Hepatocyte (in vitro differentiated cells): ENCODE data around the gene PRPSAP2. TPM values are rescaled to one million over a fixed set of nuclear protein-coding genes. Genes with fewer than 3 reads are reported as not detected.

Source experiments
- DNase-seq: peaks from one replicate; pipeline ENCODE4 v3.0.0-alpha.2; 2016; ENCODE audit warnings: low spot score
- H2AFZ ChIP-seq: fragments of 200-600 bp; sonication (generic); 2 replicates; pipeline ENCODE4 v1.6.0; 2016; ENCODE audit warnings: antibody characterized with exemption, mild to moderate bottlenecking
- H3K27ac ChIP-seq: fragments of 200-600 bp; sonication (generic); 2 replicates; pipeline ENCODE4 v1.5.1; 2016; ENCODE audit warnings: mild to moderate bottlenecking
- H3K27me3 ChIP-seq: fragments of 200-600 bp; sonication (generic); 2 replicates; pipeline ENCODE4 v1.6.1; 2016
- H3K36me3 ChIP-seq: fragments of 200-600 bp; sonication (generic); replicated peaks from 2 replicates; pipeline ENCODE4 v1.5.1; 2016; ENCODE audit warnings: low read depth; ENCODE audit not compliant: insufficient read depth
- H3K4me1 ChIP-seq: fragments of 200-600 bp; sonication (generic); 2 replicates; pipeline ENCODE4 v1.5.1; 2016; ENCODE audit warnings: mild to moderate bottlenecking, moderate library complexity; ENCODE audit not compliant: insufficient read depth
- H3K4me2 ChIP-seq: fragments of 200-600 bp; sonication (generic); 2 replicates; pipeline ENCODE4 v1.6.0; 2016
- H3K4me3 ChIP-seq: fragments of 200-600 bp; sonication (generic); 2 replicates; pipeline ENCODE4 v1.5.1; 2016; ENCODE audit warnings: mild to moderate bottlenecking
- H3K79me2 ChIP-seq: fragments of 200-600 bp; sonication (generic); 2 replicates; pipeline ENCODE4 v1.6.0; 2017; ENCODE audit warnings: mild to moderate bottlenecking
- H3K9me2 ChIP-seq: fragments of 200-600 bp; sonication (generic); replicated peaks from 2 replicates; pipeline ENCODE4 v1.6.0; 2017; ENCODE audit warnings: mild to moderate bottlenecking; ENCODE audit not compliant: insufficient read depth
- H3K9me3 ChIP-seq: fragments of 200-600 bp; sonication (generic); 2 replicates; pipeline ENCODE4 v1.5.1; 2016; ENCODE audit warnings: low read depth, mild to moderate bottlenecking
- H4K20me1 ChIP-seq: fragments of 200-600 bp; sonication (generic); 2 replicates; pipeline ENCODE4 v1.6.0; 2016; ENCODE audit warnings: mild to moderate bottlenecking; ENCODE audit not compliant: insufficient read depth, poor library complexity, severe bottlenecking
- EZH2 ChIP-seq: fragments of 200-600 bp; sonication (generic); IDR thresholded peaks from 2 replicates; pipeline ENCODE4 v1.6.1; 2016; ENCODE audit warnings: antibody characterized with exemption, mild to moderate bottlenecking, borderline replicate concordance
- EZH2phosphoT487 ChIP-seq: fragments of 200-600 bp; sonication (generic); IDR thresholded peaks from one replicate; pipeline ENCODE4 v1.6.1; 2018; ENCODE audit warnings: antibody characterized with exemption, mild to moderate bottlenecking, low read depth, moderate library complexity; ENCODE audit not compliant: unreplicated experiment, severe bottlenecking
- WGBS: methylation state at CpG from one replicate; pipeline ENCODE4 v1.1.6; 2016; ENCODE audit warnings: low lambda C conversion rate; ENCODE audit errors: missing lambda C conversion rate; 5-methylcytosine and 5-hydroxymethylcytosine counted together
- polyA plus RNA-seq: library from polyadenylated mRNA; unstranded; fragments of >200 nt; fragmentation: Nextera tagmentation; extraction: Ambion mirVana; gene quantifications from 2 replicates; pipeline ENCODE4 v1.2.1, GENCODE V29; 2016
- total RNA-seq: library from RNA; depleted of rRNA; stranded (reverse); fragments of >200 nt; gene quantifications from 2 replicates; pipeline ENCODE4 v1.2.3, GENCODE V29; 2014
- TF ChIP-seq, protein P1 (sequence below): fragments of 200-600 bp; sonication (generic); IDR thresholded peaks from 2 replicates; pipeline ENCODE4 v1.5.1; 2016; ENCODE audit warnings: antibody characterized with exemption, mild to moderate bottlenecking; ENCODE audit not compliant: poor library complexity

Gene PRPSAP2
- total and polyA plus RNA-seq, 2 experiments from 2014 or later = 25.0 to 55.7 TPM

- no peak for DNase-seq
- H3K79me2 ChIP-seq = no peaks in the 10 kb centered on the region
- H3K36me3 ChIP-seq = no peaks in the 10 kb centered on the region
- 66% methylated on average over 6 of the region's 6 CpGs for WGBS
- H3K9me2 ChIP-seq = no peaks in the 10 kb centered on the region
- H2AFZ ChIP-seq = no peak overlapping the region
- TF ChIP-seq EZH2 (no peak), EZH2phosphoT487 (no peak)
- TF ChIP-seq, protein P1, sequence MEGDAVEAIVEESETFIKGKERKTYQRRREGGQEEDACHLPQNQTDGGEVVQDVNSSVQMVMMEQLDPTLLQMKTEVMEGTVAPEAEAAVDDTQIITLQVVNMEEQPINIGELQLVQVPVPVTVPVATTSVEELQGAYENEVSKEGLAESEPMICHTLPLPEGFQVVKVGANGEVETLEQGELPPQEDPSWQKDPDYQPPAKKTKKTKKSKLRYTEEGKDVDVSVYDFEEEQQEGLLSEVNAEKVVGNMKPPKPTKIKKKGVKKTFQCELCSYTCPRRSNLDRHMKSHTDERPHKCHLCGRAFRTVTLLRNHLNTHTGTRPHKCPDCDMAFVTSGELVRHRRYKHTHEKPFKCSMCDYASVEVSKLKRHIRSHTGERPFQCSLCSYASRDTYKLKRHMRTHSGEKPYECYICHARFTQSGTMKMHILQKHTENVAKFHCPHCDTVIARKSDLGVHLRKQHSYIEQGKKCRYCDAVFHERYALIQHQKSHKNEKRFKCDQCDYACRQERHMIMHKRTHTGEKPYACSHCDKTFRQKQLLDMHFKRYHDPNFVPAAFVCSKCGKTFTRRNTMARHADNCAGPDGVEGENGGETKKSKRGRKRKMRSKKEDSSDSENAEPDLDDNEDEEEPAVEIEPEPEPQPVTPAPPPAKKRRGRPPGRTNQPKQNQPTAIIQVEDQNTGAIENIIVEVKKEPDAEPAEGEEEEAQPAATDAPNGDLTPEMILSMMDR = no peak
- no peak overlapping the region for H3K4me3 ChIP-seq
- H4K20me1 ChIP-seq = no peaks in the 10 kb centered on the region
- H3K4me1 ChIP-seq = peaks cover 12% of the 10 kb centered on the region
- no peak overlapping the region for H3K4me2 ChIP-seq
- H3K9me3 ChIP-seq = no peaks in the 10 kb centered on the region
- H3K27me3 ChIP-seq = no peaks in the 10 kb centered on the region
- H3K27ac ChIP-seq = peak overlapping the region; percentile 60
Measured at GRCh38 chr17:18962494-18962815, 104.5 kb downstream of the PRPSAP2 start.

DNA sequence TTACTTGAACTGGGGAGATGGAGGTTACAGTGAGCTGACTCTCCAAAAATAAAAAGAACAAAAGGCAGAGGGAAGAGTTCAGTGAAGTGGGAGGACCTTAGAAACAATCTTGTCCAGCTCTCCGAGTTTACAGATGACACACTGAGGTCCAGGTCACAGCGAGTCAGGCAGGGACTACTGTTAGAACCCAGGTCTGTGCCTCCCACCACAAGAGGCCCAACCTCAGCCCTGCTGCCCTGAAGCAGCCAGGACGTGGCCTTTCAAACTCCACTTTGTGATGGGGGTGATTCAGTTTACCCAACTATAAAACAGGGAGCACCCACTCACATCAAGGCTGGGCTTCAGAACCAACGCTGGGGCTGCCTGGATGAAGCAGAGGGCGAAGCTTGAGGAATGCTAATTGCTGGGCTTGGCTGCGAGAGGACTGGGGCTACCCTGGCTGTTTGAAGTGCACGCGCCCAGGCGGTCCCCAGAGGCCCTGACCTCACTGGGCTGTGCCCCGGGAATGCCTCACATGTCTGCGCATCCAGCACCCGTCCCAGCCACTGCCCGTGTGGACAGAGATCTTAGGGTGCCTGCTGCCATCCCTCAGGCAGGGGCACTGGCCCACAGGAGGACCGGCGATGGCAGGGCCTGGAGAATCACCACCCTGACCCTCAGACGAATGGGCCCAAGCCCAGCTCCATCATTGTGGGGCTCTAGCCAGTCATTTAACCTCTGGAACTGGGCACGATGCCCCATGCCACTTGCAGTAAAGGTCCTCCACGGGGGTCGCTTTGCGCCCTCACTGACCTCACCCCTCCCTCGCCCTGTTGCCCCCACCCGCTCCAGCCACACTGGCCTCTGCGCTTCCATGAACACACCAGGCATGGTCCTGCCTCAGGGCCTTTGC, 105.4 kb downstream of the PRPSAP2 start:
- Histone ChIP-seq H3K9me3 (no peaks in the 10 kb centered on the region), H4K20me1 (no peaks in the 10 kb centered on the region), H3K9me2 (no peaks in the 10 kb centered on the region), H3K4me3 (no peak overlapping the region), H3K36me3 (no peaks in the 10 kb centered on the region), H2AFZ (no peak overlapping the region), H3K4me2 (no peak overlapping the region), H3K4me1 (peaks cover 21% of the 10 kb centered on the region), H3K27me3 (no peaks in the 10 kb centered on the region), H3K79me2 (no peaks in the 10 kb centered on the region), H3K27ac (peak overlapping the region; percentile 60)
- WGBS = 77% methylated on average over 23 of the region's 23 CpGs
- DNase-seq = peak; percentile 54
- no peak for TF ChIP-seq EZH2
- TF ChIP-seq, protein P1 = no peak
- TF ChIP-seq EZH2phosphoT487 = no peak

- Histone ChIP-seq H4K20me1 (no peaks in the 10 kb centered on the region), H3K79me2 (no peaks in the 10 kb centered on the region), H3K9me3 (no peaks in the 10 kb centered on the region), H3K9me2 (no peaks in the 10 kb centered on the region), H3K36me3 (no peaks in the 10 kb centered on the region), H3K4me3 (no peak overlapping the region), H3K4me1 (peaks cover 25% of the 10 kb centered on the region), H2AFZ (no peak overlapping the region), H3K27ac (peak overlapping the region; percentile 60), H3K4me2 (no peak overlapping the region), H3K27me3 (no peaks in the 10 kb centered on the region)
- 94% methylated on average over 7 of the region's 9 CpGs for WGBS
- TF ChIP-seq EZH2 (no peak), EZH2phosphoT487 (no peak)
- TF ChIP-seq, protein P1 = no peak
- DNase-seq = no peak
Measured at GRCh38 chr17:18964018-18964351, 106.1 kb downstream of the PRPSAP2 start.
